Skin of body (tissue), 2 donors: ENCODE data around the gene PODN. TPM values are rescaled to one million over a fixed set of nuclear protein-coding genes. Genes with fewer than 3 reads are reported as not detected.

Source experiments
- DNase-seq: peaks from one replicate; lab custom pipeline; 2025; lab: John Stamatoyannopoulos, UW
- total RNA-seq: library from RNA; depleted of rRNA; stranded (reverse); fragments of >200 nt; gene quantifications from one replicate; pipeline ENCODE4 v1.2.3, GENCODE V29; 2014

PODN gene
- total RNA-seq, 1 donor from 2014 or later, result 13.8 TPM

GRCh38 chr1:53089478-53090226 is 27.6 kb downstream of the PODN start:
- DNase-seq, result no peak

GRCh38 chr1:53090227-53091147 is 28.5 kb downstream of the PODN start:
- DNase-seq, result no peak

- DNase-seq, result no peak
These were observed 30.0 kb downstream of the PODN start for GRCh38 chr1:53091841-53092645.

GRCh38 chr1:53092659-53093450 is 30.8 kb downstream of the PODN start:
- DNase-seq, result no peak

- no peak for DNase-seq
These were observed 31.4 kb downstream of the PODN start for GRCh38 chr1:53093451-53093754.

- no peak for DNase-seq
These were observed 31.9 kb downstream of the PODN start for GRCh38 chr1:53093778-53094532.

- no peak for DNase-seq
These were observed 32.5 kb downstream of the PODN start for GRCh38 chr1:53094533-53094919.

GRCh38 chr1:53104289-53104913 is 42.4 kb downstream of the PODN start:
- no peak for DNase-seq

- DNase-seq, result no peak
These were observed 45.1 kb downstream of the PODN start for GRCh38 chr1:53107090-53107489.

- DNase-seq, result no peak
These were observed 45.7 kb downstream of the PODN start for GRCh38 chr1:53107570-53108322.

- no peak for DNase-seq
These were observed 46.9 kb downstream of the PODN start for GRCh38 chr1:53108646-53109580.

- peak; percentile 18 for DNase-seq
These were observed 48.5 kb downstream of the PODN start for GRCh38 chr1:53110370-53111072.

GRCh38 chr1:53111073-53111556 is 49.1 kb downstream of the PODN start:
- DNase-seq, result no peak

GRCh38 chr1:53111693-53112092 is 49.7 kb downstream of the PODN start:
- DNase-seq, result no peak

- DNase-seq, result no peak
These were observed 50.3 kb downstream of the PODN start for GRCh38 chr1:53112271-53112774.

GRCh38 chr1:53112861-53113260 is 50.8 kb downstream of the PODN start:
- no peak for DNase-seq

GRCh38 chr1:53114090-53114489 is 52.1 kb downstream of the PODN start:
- no peak for DNase-seq
